ENCODE measurements around the gene ZEB1.
"Not testable (repeated sequence)": the region's sequence is repeated elsewhere in the genome, so short reads cannot be mapped to it uniquely, and the experiment has no call there.

Gene ZEB1

DNA sequence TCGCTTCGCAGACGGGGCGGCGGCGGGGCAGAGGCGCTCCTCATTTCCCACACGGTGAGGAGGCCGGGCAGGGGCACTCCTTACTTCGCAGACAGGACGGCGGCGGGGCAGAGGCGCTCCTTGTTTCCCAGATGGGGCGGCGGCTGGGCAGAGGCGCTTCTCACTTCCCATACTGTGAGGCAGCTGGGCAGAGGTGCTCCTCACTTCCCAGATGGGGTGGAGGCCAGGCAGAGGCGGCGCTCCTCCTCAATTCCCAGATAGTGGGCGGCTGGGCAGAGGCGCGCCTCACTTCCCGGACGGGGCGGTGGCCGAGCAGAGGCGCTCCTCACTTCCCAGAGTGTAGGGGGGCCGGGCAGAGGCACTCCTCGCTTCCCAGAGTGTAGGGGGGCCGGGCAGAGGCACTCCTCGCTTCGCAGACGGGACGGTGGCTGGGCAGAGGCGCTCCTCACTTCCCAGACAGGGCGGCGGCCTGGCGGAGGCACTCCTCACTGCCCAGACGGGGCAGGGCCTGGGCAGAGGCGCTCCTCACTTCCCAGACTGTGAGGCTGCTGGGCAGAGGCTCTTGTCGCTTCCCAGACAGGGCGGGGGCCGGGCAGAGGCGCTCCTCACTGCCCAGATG, 43.1 kb downstream of the ZEB1 start:
- H3K4me3 ChIP-seq (ENCODE audit: low read depth, low read length): no peak overlapping the region

GRCh38 chr10:31363696-31364095, 44.7 kb downstream of the ZEB1 start:
- H3K4me3 ChIP-seq (ENCODE audit: low read depth, low read length): not testable (repeated sequence)

DNA sequence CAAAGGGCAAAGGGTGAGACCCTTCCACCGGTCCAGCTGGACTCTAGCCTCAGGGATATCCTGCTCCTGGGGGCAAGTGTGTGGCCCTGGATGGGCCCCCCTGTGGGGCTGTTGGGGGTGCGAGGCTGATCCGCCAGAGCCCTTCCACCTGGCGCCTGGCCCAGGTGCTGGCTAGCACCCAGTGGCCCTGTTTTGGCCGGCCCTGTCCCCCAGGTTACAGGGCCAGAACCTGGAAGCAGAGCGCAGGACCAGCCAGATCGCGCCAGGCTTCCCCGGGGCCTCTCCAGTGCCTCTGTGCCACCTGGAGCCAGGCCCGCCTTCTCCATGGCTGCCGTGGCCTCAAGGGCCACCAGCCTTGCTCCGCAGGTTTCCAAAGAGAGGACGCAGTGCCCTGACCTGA, 45.2 kb downstream of the ZEB1 start:
- H3K4me3 ChIP-seq (ENCODE audit: low read depth, low read length): not testable (repeated sequence)

DNA sequence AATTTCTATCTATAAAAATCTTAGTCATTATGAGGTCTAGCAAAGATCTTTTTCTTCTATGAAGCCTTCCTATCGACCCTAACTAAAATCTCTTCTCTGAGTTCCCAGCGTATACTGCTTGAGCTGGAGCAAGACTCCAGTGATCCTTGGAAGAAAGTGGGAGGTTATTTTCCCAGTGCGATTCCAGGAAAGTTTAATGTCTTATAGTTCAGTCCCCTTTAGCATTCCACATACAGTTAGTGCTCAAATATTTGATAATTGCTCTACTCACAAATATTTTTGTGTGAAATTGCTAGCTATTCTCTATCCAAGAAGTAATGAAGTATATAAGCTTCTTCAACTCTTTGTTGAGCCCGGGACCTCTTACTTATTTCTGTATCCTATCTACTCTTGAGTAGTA, 47.7 kb downstream of the ZEB1 start:
- H3K4me3 ChIP-seq (ENCODE audit: low read depth, low read length): no peak overlapping the region

DNA sequence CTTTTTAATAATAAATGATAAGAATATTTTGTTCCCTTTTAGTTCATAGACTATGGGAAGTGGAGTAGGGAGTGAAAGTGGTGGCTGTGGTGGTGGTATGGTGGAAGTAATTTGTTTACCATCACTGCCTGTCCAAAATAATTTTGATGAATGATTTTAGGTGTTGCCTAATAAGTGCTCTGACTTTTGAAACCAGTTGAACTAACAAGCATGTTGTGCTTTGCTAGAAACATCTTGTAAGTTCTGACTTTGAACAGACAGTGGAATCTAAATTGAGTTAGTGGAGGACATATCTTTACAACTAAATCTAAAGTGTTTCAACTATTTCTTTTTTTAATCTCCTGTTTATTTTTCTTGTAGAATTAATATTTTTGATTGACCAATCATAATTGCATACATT, 49.7 kb downstream of the ZEB1 start:
- no peak overlapping the region for H3K4me3 ChIP-seq (ENCODE audit: low read depth, low read length)

GRCh38 chr10:31372439-31372838, 53.4 kb downstream of the ZEB1 start:
- no peak overlapping the region for H3K4me3 ChIP-seq (ENCODE audit: low read depth, low read length)

DNA sequence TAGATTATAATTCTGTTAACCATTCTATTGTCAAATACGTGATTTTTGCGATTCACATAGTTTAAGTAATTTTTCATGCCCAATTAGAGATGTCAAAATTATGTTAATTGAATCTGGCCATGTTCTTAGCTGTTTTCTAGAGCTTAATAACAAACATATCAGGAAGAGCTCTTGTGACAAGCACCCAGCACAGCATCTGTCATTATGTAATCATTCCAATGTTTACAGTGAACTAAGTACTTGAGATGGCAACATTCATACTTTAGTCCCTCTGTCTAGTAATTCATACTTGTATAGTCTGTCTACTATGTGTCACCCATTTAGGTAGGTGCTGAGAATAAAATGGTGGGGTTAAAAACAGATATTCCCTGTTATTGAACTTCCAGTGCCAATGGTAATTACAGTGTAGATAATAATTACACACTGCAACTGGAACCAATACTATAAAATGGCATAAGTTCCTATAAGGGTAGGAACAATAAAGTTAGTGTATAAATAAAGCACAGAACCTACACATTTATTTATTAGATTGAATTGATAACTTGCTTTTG, 55.2 kb downstream of the ZEB1 start:
- H3K4me3 ChIP-seq (ENCODE audit: low read depth, low read length): no peak overlapping the region

DNA sequence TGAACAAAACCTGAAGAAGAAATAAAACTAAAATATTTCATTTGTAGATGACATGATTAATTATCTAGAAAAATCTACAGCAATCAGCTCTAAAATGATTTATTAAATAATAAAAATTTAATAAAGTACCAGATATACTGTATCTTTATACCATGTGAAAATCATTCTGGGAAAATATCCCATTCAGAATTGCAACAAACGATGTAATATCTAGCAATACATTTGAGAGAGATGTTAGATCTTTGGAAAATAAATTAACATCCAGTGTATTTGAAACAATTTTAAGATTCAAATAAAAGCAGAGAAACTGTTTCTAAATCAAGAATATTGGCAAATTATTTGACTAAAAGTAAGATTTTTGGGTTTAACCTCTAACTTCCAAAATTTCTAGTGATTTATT, 62.2 kb downstream of the ZEB1 start:
- no peak overlapping the region for H3K4me3 ChIP-seq (ENCODE audit: low read depth, low read length)

DNA sequence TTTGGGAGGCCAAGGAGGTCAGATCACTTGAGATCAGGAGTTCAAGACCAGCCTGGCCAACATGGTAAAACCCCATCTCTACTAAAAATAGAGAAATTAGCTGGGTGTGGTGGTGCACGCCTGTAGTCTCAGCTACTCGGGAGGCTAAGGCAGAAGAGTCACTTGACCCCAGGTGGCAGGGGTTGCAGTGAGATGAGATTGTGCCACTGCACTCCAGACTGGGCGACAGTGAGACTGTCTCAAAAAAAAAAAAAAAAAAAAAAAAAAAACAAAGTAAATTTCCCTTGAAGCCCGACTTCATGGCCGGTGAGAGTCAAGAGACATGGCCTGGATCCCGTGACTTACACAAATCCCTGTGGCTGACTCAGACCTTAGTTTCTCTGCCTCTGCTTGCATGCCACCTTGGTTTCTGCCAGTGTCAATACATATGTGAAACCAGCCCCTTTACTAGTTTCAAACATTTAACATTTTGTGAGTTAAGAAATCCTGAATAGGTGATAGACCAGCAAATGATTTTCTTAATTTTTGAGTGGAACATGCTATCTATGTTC, 62.8 kb downstream of the ZEB1 start:
- no peak overlapping the region for H3K4me3 ChIP-seq (ENCODE audit: low read depth, low read length)

- H3K4me3 ChIP-seq (ENCODE audit: low read depth, low read length): no peak overlapping the region
Measured at GRCh38 chr10:31383810-31384588, 65.0 kb downstream of the ZEB1 start.

GRCh38 chr10:31384589-31384949, 65.6 kb downstream of the ZEB1 start:
- no peak overlapping the region for H3K4me3 ChIP-seq (ENCODE audit: low read depth, low read length)

- no peak overlapping the region for H3K4me3 ChIP-seq (ENCODE audit: low read depth, low read length)
Measured at GRCh38 chr10:31390804-31391203, 71.8 kb downstream of the ZEB1 start.

GRCh38 chr10:31393844-31394243, 74.8 kb downstream of the ZEB1 start:
- H3K4me3 ChIP-seq (ENCODE audit: low read depth, low read length): no peak overlapping the region

GRCh38 chr10:31395695-31396094, 76.7 kb downstream of the ZEB1 start:
- H3K4me3 ChIP-seq (ENCODE audit: low read depth, low read length): no peak overlapping the region

GRCh38 chr10:31396376-31396775, 77.4 kb downstream of the ZEB1 start:
- H3K4me3 ChIP-seq (ENCODE audit: low read depth, low read length): no peak overlapping the region

DNA sequence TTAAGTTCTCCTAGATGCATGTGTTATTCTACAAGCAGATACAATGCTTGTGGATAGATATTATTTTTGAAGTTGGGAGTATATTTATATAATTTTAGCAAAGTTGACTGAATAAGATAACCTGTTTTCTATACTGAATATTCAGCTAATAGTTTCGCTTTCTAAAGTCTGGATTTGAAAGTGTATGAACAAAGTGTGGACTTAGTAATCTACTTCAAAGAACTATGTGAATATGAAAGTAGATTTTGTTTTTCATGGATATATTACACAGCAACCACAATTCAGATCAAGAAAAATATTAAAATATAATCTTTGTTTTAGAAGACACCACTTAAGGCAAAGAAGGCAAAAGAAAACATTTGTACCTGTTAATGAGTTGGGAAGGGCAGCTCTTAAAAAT, 78.8 kb downstream of the ZEB1 start:
- no peak overlapping the region for H3K4me3 ChIP-seq (ENCODE audit: low read depth, low read length)

DNA sequence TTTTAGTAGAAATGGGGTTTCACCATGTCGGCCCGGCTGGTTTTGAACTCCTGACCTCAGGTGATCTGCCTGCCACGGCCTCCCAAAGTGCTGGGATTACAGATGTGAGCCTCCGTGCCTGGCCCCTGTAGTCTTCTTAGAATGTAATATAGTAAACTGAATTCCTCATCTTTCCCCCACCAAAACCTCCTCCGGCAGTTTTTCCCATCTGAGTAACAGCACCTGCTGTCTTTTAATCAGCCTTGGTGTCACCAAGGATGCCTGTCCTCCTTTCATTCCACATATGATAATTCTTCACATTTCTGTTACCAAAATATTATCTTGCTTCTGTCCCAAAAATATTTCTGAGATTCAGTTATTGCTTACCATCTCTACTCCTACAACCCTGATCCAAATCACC, 80.2 kb downstream of the ZEB1 start:
- H3K4me3 ChIP-seq (ENCODE audit: low read depth, low read length): no peak overlapping the region

GRCh38 chr10:31399631-31400030, 80.6 kb downstream of the ZEB1 start:
- no peak overlapping the region for H3K4me3 ChIP-seq (ENCODE audit: low read depth, low read length)

DNA sequence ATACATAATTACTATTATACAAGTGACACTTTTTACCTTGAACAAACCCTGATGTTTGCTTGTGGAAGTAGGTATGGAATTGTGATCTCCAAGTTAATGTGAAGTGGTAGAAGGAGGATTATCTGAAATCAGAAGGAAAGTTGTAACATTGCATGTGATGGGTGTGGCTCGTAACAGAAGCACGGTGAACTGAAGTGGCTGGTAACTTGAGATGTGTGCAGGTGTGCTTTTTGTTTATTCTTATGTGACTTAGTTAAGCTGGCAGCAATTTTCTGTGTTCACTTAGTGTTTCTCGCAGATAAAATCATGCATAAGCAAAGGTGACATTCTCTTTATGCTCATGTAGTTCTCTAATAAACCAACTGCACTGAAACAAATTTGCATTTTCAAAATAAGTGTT, 82.3 kb downstream of the ZEB1 start:
- no peak overlapping the region for H3K4me3 ChIP-seq (ENCODE audit: low read depth, low read length)

DNA sequence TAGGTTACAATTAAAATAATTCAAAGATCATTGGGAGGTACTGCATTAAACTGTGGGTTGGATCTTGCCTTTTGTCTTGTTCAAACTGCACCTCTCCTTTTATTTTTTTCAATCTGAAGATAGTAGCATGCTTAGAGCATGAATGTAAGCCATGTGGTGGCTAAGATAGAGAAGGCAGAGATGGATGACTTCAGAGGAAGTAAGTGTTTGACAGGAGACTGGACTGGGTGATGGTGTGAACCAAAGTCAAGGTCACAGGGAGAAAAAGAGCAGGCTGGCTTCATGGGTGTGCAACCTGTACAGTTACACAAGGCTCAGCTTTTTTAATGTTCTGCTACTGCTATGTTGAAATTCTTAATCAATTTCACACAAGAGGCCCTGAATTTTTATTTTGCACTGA, 85.6 kb downstream of the ZEB1 start:
- no peak overlapping the region for H3K4me3 ChIP-seq (ENCODE audit: low read depth, low read length)

DNA sequence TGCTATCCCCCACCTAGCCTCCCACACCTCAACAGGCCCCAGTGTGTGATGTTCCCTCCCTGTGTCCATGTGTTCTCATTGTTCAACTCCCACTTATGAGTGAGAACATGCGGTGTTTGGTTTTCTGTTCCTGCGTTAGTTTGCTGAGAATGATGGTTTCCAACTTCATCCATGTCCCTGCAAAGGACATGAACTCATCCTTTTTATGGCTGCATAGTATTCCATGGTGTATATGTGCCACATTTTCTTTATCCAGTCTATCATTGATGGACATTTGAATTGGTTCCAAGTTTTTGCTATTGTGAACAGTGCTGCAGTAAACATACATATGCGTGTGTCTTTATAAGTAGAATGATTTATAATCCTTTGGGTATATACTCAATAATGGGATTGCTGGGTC, 86.8 kb downstream of the ZEB1 start:
- H3K4me3 ChIP-seq (ENCODE audit: low read depth, low read length): not testable (repeated sequence)

GRCh38 chr10:31412397-31412796, 93.4 kb downstream of the ZEB1 start:
- H3K4me3 ChIP-seq (ENCODE audit: low read depth, low read length): not testable (repeated sequence)

Measured in iPS-11a (cell line).